A673 (cell line): Measurements from ENCODE around the gene C19orf44.
"Not testable (repeated sequence)": the region's sequence is repeated elsewhere in the genome, so short reads cannot be mapped to it uniquely, and the experiment has no call there.

Experiments
- EZH2 ChIP-seq: fragments of 200-600 bp; sonication (generic); IDR thresholded peaks from 2 replicates; pipeline ENCODE4 v1.6.1; 2017; ENCODE audit warnings: borderline replicate concordance, low read depth, mild to moderate bottlenecking, mixed read lengths, antibody characterized with exemption, low read length; ENCODE audit not compliant: poor library complexity, severe bottlenecking
- TF ChIP-seq, protein P1 (sequence below): fragments of 300-800, 200-600 bp; sonication (generic); conservative IDR thresholded peaks from 2 replicates; pipeline ENCODE4 v1.5.1; 2017; ENCODE audit warnings: low read depth, mild to moderate bottlenecking, antibody characterized with exemption, low read length, moderate library complexity, mixed read lengths

DNA sequence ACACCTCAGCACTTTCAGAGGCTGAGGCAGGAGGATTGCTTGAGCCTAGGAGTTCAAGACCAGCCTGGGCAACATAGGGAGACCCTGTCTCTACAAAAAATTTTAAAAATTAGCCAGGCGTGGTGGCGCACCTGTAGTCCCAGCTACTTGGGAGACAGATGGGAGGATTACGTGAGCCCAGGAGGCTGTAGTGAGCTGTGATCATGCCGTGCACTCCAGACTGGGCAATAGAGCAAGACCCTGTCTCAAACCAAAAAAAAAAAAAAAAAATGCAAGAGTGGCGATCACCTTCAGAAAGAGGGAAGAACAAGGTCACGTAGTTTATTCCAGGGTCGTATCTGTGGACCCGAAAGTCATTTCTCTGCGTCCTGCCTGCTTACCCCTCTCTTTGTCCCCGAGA is 16.4 kb downstream of the C19orf44 start:
- TF ChIP-seq, protein P1, sequence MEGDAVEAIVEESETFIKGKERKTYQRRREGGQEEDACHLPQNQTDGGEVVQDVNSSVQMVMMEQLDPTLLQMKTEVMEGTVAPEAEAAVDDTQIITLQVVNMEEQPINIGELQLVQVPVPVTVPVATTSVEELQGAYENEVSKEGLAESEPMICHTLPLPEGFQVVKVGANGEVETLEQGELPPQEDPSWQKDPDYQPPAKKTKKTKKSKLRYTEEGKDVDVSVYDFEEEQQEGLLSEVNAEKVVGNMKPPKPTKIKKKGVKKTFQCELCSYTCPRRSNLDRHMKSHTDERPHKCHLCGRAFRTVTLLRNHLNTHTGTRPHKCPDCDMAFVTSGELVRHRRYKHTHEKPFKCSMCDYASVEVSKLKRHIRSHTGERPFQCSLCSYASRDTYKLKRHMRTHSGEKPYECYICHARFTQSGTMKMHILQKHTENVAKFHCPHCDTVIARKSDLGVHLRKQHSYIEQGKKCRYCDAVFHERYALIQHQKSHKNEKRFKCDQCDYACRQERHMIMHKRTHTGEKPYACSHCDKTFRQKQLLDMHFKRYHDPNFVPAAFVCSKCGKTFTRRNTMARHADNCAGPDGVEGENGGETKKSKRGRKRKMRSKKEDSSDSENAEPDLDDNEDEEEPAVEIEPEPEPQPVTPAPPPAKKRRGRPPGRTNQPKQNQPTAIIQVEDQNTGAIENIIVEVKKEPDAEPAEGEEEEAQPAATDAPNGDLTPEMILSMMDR, result not testable (repeated sequence)
- not testable (repeated sequence) for TF ChIP-seq EZH2
